Vein endothelial cell (primary cell): Measurements from ENCODE around the gene KCNC3. TPM values are rescaled to one million over a fixed set of nuclear protein-coding genes. Genes with fewer than 3 reads are reported as not detected.

Experiments
- total RNA-seq: library from RNA; depleted of rRNA; stranded (reverse); fragments of >200 nt; gene quantifications from 2 replicates; pipeline ENCODE4 v1.2.3, GENCODE V29; 2012

The KCNC3 gene
- 0.19 and 0.65 TPM in 2 replicates for total RNA-seq

GRCh38 chr19:50329146-50329925 is at the start of gene KCNC3:
KCNC3 (minus strand) TSS chr19:50329377; CDS start chr19:50329082, 295 bp downstream.

GRCh38 chr19:50376166-50377050 is 47.2 kb upstream of the KCNC3 start, which contains the start of gene NR1H2:
NR1H2 (plus strand) TSS chr19:50376457; CDS start chr19:50377606, 1,149 bp downstream.

DNA sequence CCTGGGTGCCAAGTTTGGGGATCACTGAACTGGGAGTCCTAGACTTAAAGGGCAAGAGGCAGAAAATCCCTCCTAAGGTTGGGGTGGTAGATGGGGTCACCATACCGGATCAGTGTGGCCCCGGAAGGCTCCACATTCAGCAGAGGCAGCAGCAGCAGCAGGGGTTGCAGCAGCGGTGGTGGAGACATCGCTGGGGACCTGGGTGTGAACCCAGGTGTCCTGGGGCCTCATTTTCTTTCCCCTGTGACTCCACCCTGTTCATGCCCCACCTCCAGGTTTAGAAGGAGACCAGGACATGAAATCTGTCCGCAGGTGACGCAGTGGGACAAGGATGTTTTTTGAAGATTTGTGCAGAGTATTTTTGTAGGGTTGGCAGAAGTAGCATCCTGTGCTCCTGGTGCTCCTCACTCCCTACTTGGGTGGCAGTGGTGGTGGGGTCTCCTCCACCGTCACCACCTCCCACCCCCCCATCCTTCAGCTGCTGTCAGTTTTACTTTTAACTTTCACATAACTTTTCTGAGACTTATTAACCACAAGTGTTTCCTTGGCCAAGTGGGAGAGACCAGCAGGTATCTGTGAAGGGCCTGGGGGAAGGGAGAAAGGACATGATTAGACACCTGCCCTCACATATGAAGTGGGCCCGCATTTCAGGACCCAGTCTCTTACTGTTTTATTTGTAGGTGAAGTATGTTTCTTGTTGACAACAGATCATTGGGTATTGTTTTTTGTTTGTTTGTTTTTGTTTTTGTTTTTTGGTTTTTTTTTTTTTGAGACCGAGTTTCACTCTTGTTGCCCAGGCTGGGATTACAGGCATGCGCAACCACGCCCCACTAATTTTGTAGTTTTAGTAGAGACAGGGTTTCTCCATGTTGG is 36.5 kb upstream of the KCNC3 start, which contains the start of gene NAPSA:
Gene NAPSA, minus strand, starts transcription at position 206 of the 873 bp plus-strand sequence. Its CDS starts 18 bp downstream, at position 188.

Other genes with a start within 250 kb of the KCNC3 start
- gene IZUMO2, start 166.1 kb downstream of the KCNC3 start, total RNA-seq = not detected in 2 replicates
- not detected in 2 replicates for gene MYH14, start 125.8 kb downstream of the KCNC3 start, total RNA-seq
- under 0.01 TPM in 2 replicates for gene NAPSA, start 36.3 kb upstream of the KCNC3 start, total RNA-seq
- gene NR1H2, start 47.1 kb upstream of the KCNC3 start, total RNA-seq = 50.3 and 72.2 TPM in 2 replicates
- gene POLD1, start 55.0 kb upstream of the KCNC3 start, total RNA-seq = 35.4 and 44.7 TPM in 2 replicates
- not detected in 2 replicates for gene SPIB, start 89.6 kb upstream of the KCNC3 start, total RNA-seq
- gene MYBPC2, start 103.5 kb upstream of the KCNC3 start, total RNA-seq = not detected in 2 replicates
- gene EMC10, start 147.1 kb upstream of the KCNC3 start, total RNA-seq = 64.8 and 72.5 TPM in 2 replicates
- gene GARIN5A, start 147.5 kb upstream of the KCNC3 start, total RNA-seq = 0.19 TPM in 1 of 2 replicates, not detected in the other
- 13.3 and 20.3 TPM in 2 replicates for gene JOSD2, start 181.8 kb upstream of the KCNC3 start, total RNA-seq
- not detected in 2 replicates for gene ASPDH, start 184.5 kb upstream of the KCNC3 start, total RNA-seq
- not detected in 2 replicates for gene LRRC4B, start 239.1 kb upstream of the KCNC3 start, total RNA-seq